Activated naive CD8-positive, alpha-beta T cell treated with anti-CD3 and anti-CD28 coated beads for 36 hours (primary cell): Measurements from ENCODE around the gene USP32. TPM values are rescaled to one million over a fixed set of nuclear protein-coding genes. Genes with fewer than 3 reads are reported as not detected.
"Not testable (repeated sequence)": the region's sequence is repeated elsewhere in the genome, so short reads cannot be mapped to it uniquely, and the experiment has no call there.

Experiments
- DNase-seq: peaks from one replicate; pipeline ENCODE4 v3.0.0; 2021
- H3K27ac Mint-ChIP-seq: one replicate; pipeline ENCODE4 v1.8.0; 2022; ENCODE audit warnings: mild to moderate bottlenecking, moderate library complexity, mixed read lengths
- H3K27me3 Mint-ChIP-seq: one replicate; pipeline ENCODE4 v1.8.0; 2022; ENCODE audit warnings: mild to moderate bottlenecking, mixed read lengths
- H3K36me3 Mint-ChIP-seq: one replicate; pipeline ENCODE4 v1.8.0; 2021; ENCODE audit warnings: mild to moderate bottlenecking, mixed read lengths
- H3K4me1 Mint-ChIP-seq: one replicate; pipeline ENCODE4 v1.8.0; 2021; ENCODE audit warnings: mixed read lengths
- H3K4me3 Mint-ChIP-seq: one replicate; pipeline ENCODE4 v1.8.0; 2022; ENCODE audit warnings: mild to moderate bottlenecking, moderate library complexity, mixed read lengths
- H3K9me3 Mint-ChIP-seq: one replicate; pipeline ENCODE4 v1.8.0; 2022; ENCODE audit warnings: mixed read lengths
- total RNA-seq, 2 experiments: library from RNA; stranded (reverse); gene quantifications; one replicate each; pipeline ENCODE4 v1.2.3, GENCODE V29; 2021

The USP32 gene, protein sequence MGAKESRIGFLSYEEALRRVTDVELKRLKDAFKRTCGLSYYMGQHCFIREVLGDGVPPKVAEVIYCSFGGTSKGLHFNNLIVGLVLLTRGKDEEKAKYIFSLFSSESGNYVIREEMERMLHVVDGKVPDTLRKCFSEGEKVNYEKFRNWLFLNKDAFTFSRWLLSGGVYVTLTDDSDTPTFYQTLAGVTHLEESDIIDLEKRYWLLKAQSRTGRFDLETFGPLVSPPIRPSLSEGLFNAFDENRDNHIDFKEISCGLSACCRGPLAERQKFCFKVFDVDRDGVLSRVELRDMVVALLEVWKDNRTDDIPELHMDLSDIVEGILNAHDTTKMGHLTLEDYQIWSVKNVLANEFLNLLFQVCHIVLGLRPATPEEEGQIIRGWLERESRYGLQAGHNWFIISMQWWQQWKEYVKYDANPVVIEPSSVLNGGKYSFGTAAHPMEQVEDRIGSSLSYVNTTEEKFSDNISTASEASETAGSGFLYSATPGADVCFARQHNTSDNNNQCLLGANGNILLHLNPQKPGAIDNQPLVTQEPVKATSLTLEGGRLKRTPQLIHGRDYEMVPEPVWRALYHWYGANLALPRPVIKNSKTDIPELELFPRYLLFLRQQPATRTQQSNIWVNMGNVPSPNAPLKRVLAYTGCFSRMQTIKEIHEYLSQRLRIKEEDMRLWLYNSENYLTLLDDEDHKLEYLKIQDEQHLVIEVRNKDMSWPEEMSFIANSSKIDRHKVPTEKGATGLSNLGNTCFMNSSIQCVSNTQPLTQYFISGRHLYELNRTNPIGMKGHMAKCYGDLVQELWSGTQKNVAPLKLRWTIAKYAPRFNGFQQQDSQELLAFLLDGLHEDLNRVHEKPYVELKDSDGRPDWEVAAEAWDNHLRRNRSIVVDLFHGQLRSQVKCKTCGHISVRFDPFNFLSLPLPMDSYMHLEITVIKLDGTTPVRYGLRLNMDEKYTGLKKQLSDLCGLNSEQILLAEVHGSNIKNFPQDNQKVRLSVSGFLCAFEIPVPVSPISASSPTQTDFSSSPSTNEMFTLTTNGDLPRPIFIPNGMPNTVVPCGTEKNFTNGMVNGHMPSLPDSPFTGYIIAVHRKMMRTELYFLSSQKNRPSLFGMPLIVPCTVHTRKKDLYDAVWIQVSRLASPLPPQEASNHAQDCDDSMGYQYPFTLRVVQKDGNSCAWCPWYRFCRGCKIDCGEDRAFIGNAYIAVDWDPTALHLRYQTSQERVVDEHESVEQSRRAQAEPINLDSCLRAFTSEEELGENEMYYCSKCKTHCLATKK (N-terminal part only)
- total RNA-seq: 10 to 100 TPM; 26.6 to 26.7 TPM

DNA sequence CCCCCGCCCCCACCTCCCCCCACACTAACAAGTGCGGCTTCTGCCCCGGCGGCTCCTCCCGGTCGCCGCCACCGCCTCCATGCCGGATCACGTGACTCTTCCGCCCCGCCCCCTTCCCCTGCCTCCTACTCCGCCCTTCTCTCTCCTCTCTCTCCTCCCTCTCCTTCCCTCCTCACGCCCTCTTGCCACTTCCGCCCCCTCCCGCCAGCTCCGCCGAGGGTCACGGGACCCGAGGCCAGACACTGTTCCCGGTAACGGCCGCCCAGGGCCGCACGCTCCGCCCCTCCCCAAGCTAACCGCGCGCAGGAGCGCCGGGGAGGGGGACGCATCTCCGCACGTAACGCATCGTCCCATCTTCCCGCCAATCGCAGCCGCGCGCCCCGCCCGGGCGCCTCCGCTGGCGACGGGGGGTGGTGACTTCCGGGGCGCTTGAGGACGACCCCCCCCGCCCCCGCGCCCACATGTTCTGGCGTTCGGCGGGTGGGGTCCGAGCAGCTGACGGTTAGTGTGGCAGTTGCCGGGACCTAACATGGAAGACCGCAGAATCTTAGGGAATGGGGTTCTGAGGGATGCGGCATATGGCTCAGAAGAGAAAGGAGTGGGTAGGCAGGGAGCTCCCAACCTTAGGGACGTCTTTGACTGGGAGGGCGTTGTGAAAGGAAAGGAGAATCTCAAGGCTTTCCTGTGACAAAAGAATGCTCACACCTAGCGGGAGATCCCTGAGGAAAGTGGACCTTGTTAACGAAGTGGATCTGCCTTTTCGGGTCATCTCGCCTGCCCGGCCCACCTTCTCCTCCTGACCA is at the start of gene USP32:
Gene USP32 (minus strand): TSS at position 92 of the 803 bp plus-strand sequence. CDS start 194 bp downstream, outside the sequence.
- H3K27ac Mint-ChIP-seq: peak within 1 kb of the TSS; percentile 99
- peaks cover 51% of the 10 kb centered on the region for H3K4me1 Mint-ChIP-seq
- H3K9me3 Mint-ChIP-seq: no peaks in the 10 kb centered on the region
- peak; percentile 97 for DNase-seq
- peaks cover 2% of the 10 kb centered on the region for H3K36me3 Mint-ChIP-seq
- peak within 1 kb of the TSS; percentile 98 for H3K4me3 Mint-ChIP-seq
- H3K27me3 Mint-ChIP-seq: no peaks in the 10 kb centered on the region

DNA sequence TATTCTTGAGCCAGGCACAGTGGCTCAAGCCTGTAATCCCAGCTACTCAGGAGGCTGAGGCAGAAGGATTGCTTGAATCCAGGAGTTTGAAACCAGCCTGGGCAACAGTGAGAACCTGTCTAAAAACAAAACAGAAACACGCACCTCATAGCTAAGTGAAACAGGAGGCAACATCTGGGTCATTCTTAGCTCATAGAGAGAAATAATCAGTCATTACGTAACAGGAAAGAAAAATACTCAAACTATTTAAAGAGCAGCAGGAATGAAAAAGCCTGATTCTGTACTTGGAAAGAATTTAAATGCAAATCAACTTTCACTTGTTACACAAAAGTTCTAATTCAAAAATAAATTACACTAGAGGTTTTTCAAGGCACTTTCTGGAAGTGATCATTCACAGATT is 47.6 kb upstream of the USP32 start:
- Mint-ChIP-seq H3K9me3 (no peaks in the 10 kb centered on the region), H3K4me1 (no peaks in the 10 kb centered on the region), H3K27ac (no peak overlapping the region), H3K4me3 (no peak overlapping the region), H3K27me3 (peaks cover 12% of the 10 kb centered on the region), H3K36me3 (no peaks in the 10 kb centered on the region)
- no peak for DNase-seq

DNA sequence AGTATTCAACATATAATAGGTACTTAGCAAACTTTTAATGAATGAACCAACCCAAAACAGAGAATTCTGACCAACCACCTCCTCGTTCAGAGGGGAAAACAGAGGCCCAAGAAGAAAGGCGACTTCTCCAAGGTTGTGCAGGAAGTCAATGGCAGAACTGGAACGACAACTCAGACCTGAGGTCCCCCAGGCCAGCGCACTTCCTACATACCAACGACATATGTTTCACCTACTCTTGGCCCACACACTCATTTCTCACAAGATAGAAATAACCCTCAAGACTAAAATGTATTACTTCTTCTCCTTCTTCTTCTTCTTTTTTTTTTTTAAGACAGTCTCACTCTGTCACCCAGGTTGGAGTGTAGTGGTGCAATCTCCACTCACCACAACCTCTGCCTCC is 44.7 kb upstream of the USP32 start:
- DNase-seq: no peak
- Mint-ChIP-seq H3K4me3 (no peak overlapping the region), H3K27me3 (peaks cover 17% of the 10 kb centered on the region), H3K27ac (no peak overlapping the region), H3K36me3 (no peaks in the 10 kb centered on the region), H3K9me3 (no peaks in the 10 kb centered on the region), H3K4me1 (no peaks in the 10 kb centered on the region)

DNA sequence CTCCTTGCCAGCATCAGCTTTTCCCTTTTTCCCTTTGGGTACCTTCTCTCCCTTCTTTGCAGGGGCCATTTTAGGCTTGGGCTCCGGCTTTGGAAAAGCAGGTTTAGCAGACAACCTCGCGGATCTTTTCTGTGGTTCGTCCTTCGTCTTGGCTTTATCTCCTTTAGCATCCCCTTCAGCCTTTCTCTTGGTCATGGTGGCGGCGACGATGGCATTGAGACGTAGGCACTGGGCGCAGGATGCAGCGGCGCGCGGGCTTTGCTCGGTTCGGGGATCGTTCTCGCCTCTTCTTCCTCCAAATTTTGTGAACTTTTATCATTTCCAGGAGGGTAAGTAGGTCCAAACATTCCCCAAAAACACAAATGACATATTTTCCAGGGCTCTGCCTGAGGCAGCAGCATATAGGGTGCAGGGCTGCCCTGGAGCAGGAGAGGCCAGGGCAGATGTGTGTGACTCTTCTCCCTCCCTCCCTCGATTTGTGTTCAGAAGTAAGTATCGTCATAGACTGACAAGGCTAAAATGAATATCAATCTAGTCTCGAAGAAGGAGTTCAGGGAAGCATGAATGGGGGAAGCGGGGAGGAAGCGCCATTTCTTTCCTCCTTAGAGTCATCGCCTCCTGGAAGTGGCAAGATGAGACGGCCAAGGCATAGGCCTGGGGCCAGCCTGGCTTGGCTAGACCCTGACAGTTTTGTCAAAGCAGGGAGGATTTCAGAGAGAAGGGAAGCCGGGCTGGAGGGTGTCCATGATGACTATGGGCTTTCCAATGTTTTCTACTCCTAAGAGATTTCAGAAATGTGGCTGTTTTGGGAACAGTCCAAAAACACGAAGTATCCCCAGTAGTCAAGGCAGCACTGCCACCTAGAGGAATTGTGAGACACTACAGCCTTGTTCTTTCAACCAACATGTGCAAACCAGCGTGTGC is 43.6 kb upstream of the USP32 start:
- no peaks in the 10 kb centered on the region for H3K9me3 Mint-ChIP-seq
- H3K36me3 Mint-ChIP-seq: no peaks in the 10 kb centered on the region
- no peak overlapping the region for H3K4me3 Mint-ChIP-seq
- no peaks in the 10 kb centered on the region for H3K4me1 Mint-ChIP-seq
- H3K27ac Mint-ChIP-seq: no peak overlapping the region
- H3K27me3 Mint-ChIP-seq: peaks cover 17% of the 10 kb centered on the region
- DNase-seq: peak; percentile 41

DNA sequence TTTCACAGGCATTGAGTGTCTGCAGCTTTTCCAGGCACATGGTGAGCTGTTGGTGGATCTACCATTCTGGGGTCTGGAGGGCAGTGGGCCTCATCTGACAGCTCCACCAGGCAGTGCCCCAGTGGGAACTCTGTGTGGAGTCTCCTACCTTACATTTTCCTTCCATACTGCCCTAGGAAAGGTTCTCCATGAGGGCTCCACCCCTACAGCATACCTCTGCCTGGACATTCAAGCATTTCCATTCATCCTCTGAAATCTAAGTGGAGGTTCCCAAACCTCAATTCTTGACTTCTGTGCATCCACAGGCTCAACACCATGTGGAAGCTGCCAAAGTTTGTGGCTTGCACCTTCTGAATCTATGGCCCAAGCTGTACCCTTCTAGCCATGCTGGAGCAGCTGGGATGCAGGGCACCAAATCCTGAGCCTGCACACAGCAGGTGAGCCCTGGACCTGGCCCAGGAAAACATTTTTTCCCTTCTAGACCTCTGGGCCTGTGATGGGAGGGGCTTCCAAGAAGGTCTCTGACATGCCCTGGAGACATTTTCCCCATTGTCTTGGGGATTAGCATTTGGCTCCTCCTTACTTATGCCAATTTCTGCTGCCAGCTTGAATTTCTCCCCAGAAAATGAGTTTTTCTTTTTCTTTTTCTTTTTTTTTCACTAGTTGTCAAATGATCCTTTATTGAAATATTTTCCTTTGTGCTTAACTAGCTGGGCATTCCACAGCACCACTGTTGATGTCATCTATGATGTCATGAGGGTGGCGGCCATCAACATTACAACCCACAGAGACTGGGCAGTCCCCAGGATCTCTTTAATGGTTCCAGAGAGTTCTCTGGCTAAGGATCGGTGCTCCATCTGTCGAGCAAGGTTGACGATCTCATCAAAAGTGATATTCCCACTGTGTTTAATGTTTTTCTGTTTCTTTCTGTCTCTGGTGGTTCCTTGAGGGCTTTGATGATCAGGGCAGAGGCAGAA is 41.4 kb upstream of the USP32 start:
- DNase-seq, H3K4me1 Mint-ChIP-seq, H3K4me3 Mint-ChIP-seq, H3K36me3 Mint-ChIP-seq, H3K9me3 Mint-ChIP-seq, H3K27ac Mint-ChIP-seq: not testable (repeated sequence)
- peaks cover 17% of the 10 kb centered on the region for H3K27me3 Mint-ChIP-seq

DNA sequence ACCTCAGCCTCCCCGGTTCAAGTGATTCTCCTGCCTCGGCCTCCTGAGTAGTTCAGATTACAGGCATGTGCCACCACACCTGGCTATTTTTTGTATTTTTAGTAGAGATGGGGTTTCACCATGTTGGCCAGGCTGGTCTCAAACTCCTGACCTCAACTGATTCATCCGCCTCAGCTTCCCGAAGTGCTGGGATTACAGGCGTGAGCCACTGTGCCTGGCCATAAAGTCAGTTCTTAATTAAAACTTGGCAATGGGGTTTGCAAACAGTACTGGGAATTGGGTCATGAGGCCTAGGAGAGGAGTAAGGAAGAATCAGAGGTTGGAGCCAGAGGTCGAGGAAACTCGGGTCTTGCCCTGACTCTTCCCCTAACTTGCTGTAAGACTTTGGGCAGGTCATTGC is 38.6 kb upstream of the USP32 start:
- H3K36me3 Mint-ChIP-seq, H3K27me3 Mint-ChIP-seq, H3K4me3 Mint-ChIP-seq, DNase-seq, H3K9me3 Mint-ChIP-seq, H3K27ac Mint-ChIP-seq, H3K4me1 Mint-ChIP-seq: not testable (repeated sequence)

DNA sequence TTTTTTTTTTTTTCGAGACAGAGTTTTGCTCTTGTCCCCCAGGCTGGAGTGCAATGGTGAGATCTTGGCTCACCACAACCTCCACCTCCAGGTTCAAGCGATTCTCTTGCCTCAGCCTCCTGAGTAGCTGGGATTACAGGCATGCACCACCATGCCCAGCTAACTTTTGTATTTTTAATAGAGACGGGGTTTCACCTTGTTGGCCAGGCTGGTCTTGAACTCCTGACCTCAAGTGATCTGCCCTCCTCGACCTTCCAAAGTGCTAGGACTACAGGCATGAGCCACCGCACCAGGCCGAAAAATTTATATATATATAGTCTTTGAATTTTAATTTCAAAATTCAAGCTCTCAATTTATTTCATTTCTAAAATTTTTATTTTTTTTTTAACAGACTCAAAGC is 36.6 kb upstream of the USP32 start:
- not testable (repeated sequence) for H3K27ac Mint-ChIP-seq, H3K4me3 Mint-ChIP-seq, H3K9me3 Mint-ChIP-seq, H3K4me1 Mint-ChIP-seq, DNase-seq, H3K36me3 Mint-ChIP-seq, H3K27me3 Mint-ChIP-seq

DNA sequence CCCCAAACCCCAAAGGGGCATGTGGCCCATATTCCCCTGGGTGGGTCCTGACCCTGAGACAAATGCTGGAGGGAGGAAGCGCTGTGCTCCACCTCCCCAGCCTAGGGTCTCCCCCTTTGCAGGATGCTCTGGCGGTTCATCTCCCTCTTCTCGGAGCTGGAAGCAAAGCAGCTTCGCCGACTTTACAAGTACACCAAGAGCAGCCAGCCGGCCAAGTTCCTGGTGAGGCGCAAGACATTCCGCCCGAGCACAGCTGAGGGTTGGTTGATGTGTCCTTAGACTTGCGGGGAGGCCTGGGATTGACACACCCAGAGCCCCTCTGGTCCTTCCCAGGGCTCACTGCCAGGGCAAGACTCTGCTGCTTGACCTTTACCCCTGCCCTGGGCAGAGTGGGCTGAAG is 34.7 kb upstream of the USP32 start:
- Mint-ChIP-seq H3K27me3 (no peaks in the 10 kb centered on the region), H3K27ac (no peak overlapping the region), H3K36me3 (no peaks in the 10 kb centered on the region), H3K9me3 (no peaks in the 10 kb centered on the region), H3K4me3 (no peak overlapping the region), H3K4me1 (peaks cover 1% of the 10 kb centered on the region)
- DNase-seq: no peak

DNA sequence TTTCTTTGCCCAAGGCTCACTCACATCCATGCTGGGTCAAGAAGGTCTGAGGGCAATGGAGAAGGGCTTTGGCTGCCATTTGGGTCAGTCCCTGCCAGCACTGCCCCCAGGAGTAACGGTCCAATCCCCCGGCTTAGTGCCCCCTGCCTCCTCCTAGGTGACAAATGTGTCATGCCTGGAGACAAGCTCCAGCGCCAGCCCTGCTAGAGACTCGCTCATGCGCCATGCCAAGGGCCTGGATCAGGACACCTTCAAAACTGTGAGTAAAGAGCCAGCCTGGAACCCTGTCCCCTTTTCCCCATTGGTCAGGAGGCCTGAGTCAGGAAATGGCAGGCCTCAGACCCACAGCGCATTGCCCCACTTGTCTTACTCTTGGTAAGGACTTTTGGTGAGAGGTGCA is 33.7 kb upstream of the USP32 start:
- Mint-ChIP-seq H3K27me3 (no peaks in the 10 kb centered on the region), H3K4me1 (peaks cover 6% of the 10 kb centered on the region), H3K4me3 (no peak overlapping the region), H3K27ac (no peak overlapping the region), H3K9me3 (no peaks in the 10 kb centered on the region), H3K36me3 (no peaks in the 10 kb centered on the region)
- no peak for DNase-seq

DNA sequence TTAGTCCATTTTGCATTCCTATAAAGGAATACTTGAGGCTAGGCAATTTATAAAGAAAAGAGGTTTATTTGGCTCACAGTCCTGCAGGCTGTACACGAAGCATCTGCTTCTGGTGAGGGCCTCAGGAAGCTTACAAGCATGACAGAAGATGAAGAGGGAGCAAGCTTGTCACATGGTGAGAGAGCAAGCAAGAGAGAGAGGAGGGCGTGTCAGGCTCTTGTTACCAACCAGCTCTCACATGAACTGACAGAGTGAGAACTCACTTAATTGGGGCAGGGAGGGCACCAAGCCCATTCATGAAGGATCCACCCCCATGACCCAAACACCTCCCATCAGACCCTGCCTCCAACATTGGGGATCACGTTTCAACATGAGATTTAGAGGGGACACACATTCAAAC is 31.9 kb upstream of the USP32 start:
- no peaks in the 10 kb centered on the region for H3K36me3 Mint-ChIP-seq
- no peaks in the 10 kb centered on the region for H3K9me3 Mint-ChIP-seq
- H3K27me3 Mint-ChIP-seq: no peaks in the 10 kb centered on the region
- peaks cover 6% of the 10 kb centered on the region for H3K4me1 Mint-ChIP-seq
- DNase-seq: no peak
- H3K4me3 Mint-ChIP-seq: no peak overlapping the region
- H3K27ac Mint-ChIP-seq: no peak overlapping the region

DNA sequence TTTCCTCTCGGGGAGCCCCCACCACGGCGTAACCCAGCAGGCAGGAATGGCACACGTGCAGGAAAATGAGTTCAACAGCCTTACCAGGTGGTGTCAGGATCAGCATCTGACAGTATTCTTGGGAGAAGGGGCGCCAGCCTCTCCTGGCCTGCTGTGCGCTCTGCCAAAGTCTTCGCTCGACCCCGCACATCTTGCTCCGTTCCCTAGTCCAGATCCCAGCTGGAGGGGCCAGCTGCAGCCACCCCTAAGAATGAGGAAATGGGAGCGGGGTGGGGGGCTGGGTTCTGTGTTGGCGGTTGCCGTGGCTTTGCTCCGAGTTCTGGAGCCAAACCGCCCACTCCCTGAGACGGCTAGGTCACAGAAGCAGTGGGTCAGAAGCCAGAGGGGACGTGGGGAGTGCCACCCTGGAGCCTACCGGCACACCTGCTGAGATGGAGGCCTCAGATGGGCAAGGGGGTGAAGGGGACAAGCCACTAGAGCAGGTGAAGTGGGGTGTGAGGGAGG is 30.3 kb upstream of the USP32 start, which contains the start of gene CHCT1:
Gene CHCT1 (plus strand): TSS at position 328 of the 504 bp plus-strand sequence. CDS start 104 bp downstream, at position 432.
- peaks cover 6% of the 10 kb centered on the region for H3K4me1 Mint-ChIP-seq
- H3K9me3 Mint-ChIP-seq: no peaks in the 10 kb centered on the region
- H3K27ac Mint-ChIP-seq: peak within 1 kb of the TSS; percentile 68
- no peaks in the 10 kb centered on the region for H3K36me3 Mint-ChIP-seq
- DNase-seq: no peak
- H3K27me3 Mint-ChIP-seq: no peaks in the 10 kb centered on the region
- peak within 1 kb of the TSS; percentile 75 for H3K4me3 Mint-ChIP-seq
